Measurements from ENCODE around the gene PROC. TPM values are rescaled to one million over a fixed set of nuclear protein-coding genes. Genes with fewer than 3 reads are reported as not detected.

The PROC gene
- total and polyA plus RNA-seq, 12 donors, result 0.10 to 0.16 TPM; not detected in 10

GRCh38 chr2:127454595-127455565 lies 36.7 kb downstream of the PROC start:
- Histone ChIP-seq H3K27ac (no peak overlapping the region), H3K4me1 (replicated peaks in 1 of 2) (no peaks in the 10 kb centered on the region), H3K27me3 (no peaks in the 10 kb centered on the region), H3K9me3 (replicated peaks in 1 of 3) (no peaks in the 10 kb centered on the region), H3K4me3 (no peak overlapping the region), H3K36me3 (replicated peaks in 1 of 2) (no peaks in the 10 kb centered on the region)
- intact Hi-C loops (cut with DNase I), result no loop called here
- DNase-seq, result no peak
- TF ChIP-seq POLR2A (IDR thresholded peaks at IDR 0.05), result no peak
- TF ChIP-seq CTCF (IDR thresholded peaks at IDR 0.05), result no peak
- WGBS, 4 donors, result 84 to 92% (median 90%) methylated on average over 14 to 19 of the region's 19 CpGs

- Histone ChIP-seq H3K9me3 (replicated peaks in 1 of 3) (no peaks in the 10 kb centered on the region), H3K36me3 (replicated peaks in 1 of 2) (no peaks in the 10 kb centered on the region), H3K27ac (no peak overlapping the region), H3K27me3 (no peaks in the 10 kb centered on the region), H3K4me1 (replicated peaks in 1 of 2) (no peaks in the 10 kb centered on the region), H3K4me3 (no peak overlapping the region)
- 84 to 92% (median 88%) methylated on average over 13 of the region's 13 CpGs for WGBS, 4 donors
- TF ChIP-seq CTCF (IDR thresholded peaks at IDR 0.05) (no peak), POLR2A (IDR thresholded peaks at IDR 0.05) (no peak)
- no peak for DNase-seq
- intact Hi-C loops (cut with DNase I), result no loop called here
These were observed 37.6 kb downstream of the PROC start for GRCh38 chr2:127455566-127456493.

- intact Hi-C loops (cut with DNase I), result no loop called here
These were observed 38.7 kb downstream of the PROC start for GRCh38 chr2:127456960-127457359.

More at GRCh38 chr2:127456960-127457359, 38.7 kb downstream of the PROC start:
- Histone ChIP-seq H3K27me3 (no peaks in the 10 kb centered on the region), H3K4me1 (replicated peaks in 1 of 2) (no peaks in the 10 kb centered on the region), H3K27ac (no peak overlapping the region), H3K9me3 (replicated peaks in 1 of 3) (no peaks in the 10 kb centered on the region), H3K36me3 (replicated peaks in 1 of 2) (no peaks in the 10 kb centered on the region), H3K4me3 (no peak overlapping the region)
- TF ChIP-seq POLR2A (IDR thresholded peaks at IDR 0.05), result no peak
- TF ChIP-seq CTCF (IDR thresholded peaks at IDR 0.05), result no peak
- WGBS, 4 donors, result 91 to 96% (median 95%) methylated on average over 12 of the region's 12 CpGs
- DNase-seq, result no peak

All from adrenal gland (tissue), 12 donors.